GM12878 (cell line): Measurements from ENCODE around the gene DNAJC16. TPM values are rescaled to one million over a fixed set of nuclear protein-coding genes. Genes with fewer than 3 reads are reported as not detected.

Source experiments
- ATAC-seq: fragments of 200-7000 bp; cut with Tn5 transposase; 3 replicates; pipeline ENCODE4 v1.9.1; 2020; ENCODE audit warnings: mild to moderate bottlenecking, moderate library complexity
- BruUV-seq: library from RNA; stranded (reverse); fragments of 400-500 nt; replicated peaks from 2 replicates; lab custom pipeline; 2021; lab: Mats Ljungman, UMichigan
- CTCF ChIA-PET: fragments of 300-600 bp; sonication (Branson Sonifier 250); formaldehyde crosslinking; extraction: SDS; loops from one replicate; lab custom pipeline; 2021; ENCODE audit warnings: inconsistent platforms; lab: Yijun Ruan, JAX
- POLR2A ChIA-PET: fragments of 350-600 bp; formaldehyde crosslinking; extraction: SDS; loops from one replicate; lab custom pipeline; 2021; ENCODE audit warnings: inconsistent platforms; lab: Charles Lee
- RAD21 ChIA-PET: fragments of 300-600 bp; sonication (Branson Sonifier 250); formaldehyde crosslinking; loops from one replicate; lab custom pipeline; 2023; ENCODE audit warnings: antibody characterized with exemption; ENCODE audit not compliant: unreplicated experiment; lab: Charles Lee
- SMC1A ChIA-PET: fragments of 300-600 bp; sonication (Branson Sonifier 250); formaldehyde crosslinking; loops from one replicate; lab custom pipeline; 2023; ENCODE audit not compliant: unreplicated experiment, uncharacterized antibody; lab: Charles Lee
- DNase-seq: peaks from one replicate; pipeline ENCODE4 v3.0.0-alpha.2; 2011; ENCODE audit warnings: low read depth, low spot score
- FAIRE-seq: peaks from 3 replicates; lab custom pipeline; 2011; peaks lifted over from hg19 to GRCh38; lab: Jason Lieb, UNC
- H2AFZ ChIP-seq: 2 replicates; pipeline ENCODE4 v1.6.0; 2011; ENCODE audit warnings: low read depth, low read length, control low read depth; ENCODE audit not compliant: control insufficient read depth
- H3K27ac ChIP-seq: 2 replicates; pipeline ENCODE4 v1.5.1; 2011; ENCODE audit warnings: control low read depth; ENCODE audit not compliant: control insufficient read depth, insufficient read depth
- H3K27me3 ChIP-seq, 2 experiments: replicated peaks in 1 of 2; 2 replicates each; pipeline versions ENCODE4 v1.6.0 to v1.6.1; 2011; ENCODE audit warnings: low read length in 1 of 2; ENCODE audit not compliant: control insufficient read depth in 2 of 2, insufficient read depth in 2 of 2
- H3K36me3 ChIP-seq, 2 experiments: 2 replicates each; pipeline ENCODE4 v1.5.1; 2011; ENCODE audit warnings: low read length in 1 of 2; ENCODE audit not compliant: control insufficient read depth in 2 of 2, insufficient read depth in 2 of 2
- H3K4me1 ChIP-seq: 2 replicates; pipeline ENCODE4 v1.6.1; 2011; ENCODE audit warnings: mild to moderate bottlenecking, low read length, moderate library complexity, mixed read lengths; ENCODE audit not compliant: control insufficient read depth, insufficient read depth
- H3K4me2 ChIP-seq: 2 replicates; pipeline ENCODE4 v1.6.0; 2011; ENCODE audit warnings: control low read depth; ENCODE audit not compliant: control insufficient read depth, insufficient read depth
- H3K4me3 ChIP-seq: fragments of 200-600 bp; sonication (generic); 2 replicates; pipeline ENCODE4 v1.5.1; 2016
- H3K79me2 ChIP-seq: 2 replicates; pipeline ENCODE4 v1.6.0; 2011; ENCODE audit warnings: low read length; ENCODE audit not compliant: control insufficient read depth, insufficient read depth
- H3K9ac ChIP-seq: 2 replicates; pipeline ENCODE4 v1.8.0; 2011; ENCODE audit warnings: low read length, control low read depth, mixed read lengths; ENCODE audit not compliant: control insufficient read depth, insufficient read depth
- H3K9me3 ChIP-seq: replicated peaks from 3 replicates; pipeline ENCODE4 v1.5.1; 2011; ENCODE audit warnings: mild to moderate bottlenecking, low read length; ENCODE audit not compliant: control insufficient read depth, insufficient read depth
- H4K20me1 ChIP-seq: 2 replicates; pipeline ENCODE4 v1.6.0; 2011; ENCODE audit not compliant: control insufficient read depth, insufficient read depth
- ASH2L ChIP-seq: fragments of 300-600, 200-600 bp; sonication (generic); IDR thresholded peaks from 2 replicates; pipeline ENCODE4 v1.6.1; 2017; ENCODE audit warnings: low read depth, mild to moderate bottlenecking, borderline replicate concordance
- CHD2 ChIP-seq: IDR thresholded peaks from 2 replicates; pipeline ENCODE4 v1.6.1; 2011; ENCODE audit warnings: low read depth, low read length, improper control_type of control experiment, borderline replicate concordance
- CHD4 ChIP-seq: fragments of 200-600 bp; sonication (generic); IDR thresholded peaks from 2 replicates; pipeline ENCODE4 v1.6.1; 2016; ENCODE audit warnings: mild to moderate bottlenecking
- ESRRA ChIP-seq: IDR thresholded peaks from 2 replicates; pipeline ENCODE4 v1.6.1; 2012; ENCODE audit warnings: mild to moderate bottlenecking, low read length, improper control_type of control experiment
- GATAD2B ChIP-seq: fragments of 450-650 bp; conservative IDR thresholded peaks from 2 replicates; pipeline ENCODE4 v1.6.1; 2017; ENCODE audit warnings: low read depth, mild to moderate bottlenecking, moderate library complexity
- IRF4 ChIP-seq: IDR thresholded peaks from 2 replicates; pipeline ENCODE4 v1.6.1; 2011; ENCODE audit warnings: low read depth, low read length
- KAT2A ChIP-seq: conservative IDR thresholded peaks from 2 replicates; pipeline ENCODE4 v1.6.1; 2011; ENCODE audit warnings: low read depth, low read length; ENCODE audit not compliant: control insufficient read depth
- KDM1A ChIP-seq: fragments of 200-600 bp; sonication (generic); IDR thresholded peaks from 2 replicates; pipeline ENCODE4 v1.6.1; 2016; ENCODE audit warnings: borderline replicate concordance
- MEF2A ChIP-seq: IDR thresholded peaks from 2 replicates; pipeline ENCODE4 v1.6.1; 2011; ENCODE audit warnings: low read depth, mild to moderate bottlenecking, low read length, moderate library complexity; ENCODE audit not compliant: insufficient read depth
- NBN ChIP-seq: fragments of 450-650 bp; IDR thresholded peaks from 2 replicates; pipeline ENCODE4 v1.6.1; 2016
- PAX8 ChIP-seq: fragments of 450-650 bp; IDR thresholded peaks from 2 replicates; pipeline ENCODE4 v1.6.1; 2017; ENCODE audit warnings: mild to moderate bottlenecking, moderate library complexity
- SP1 ChIP-seq: IDR thresholded peaks from one replicate; pipeline ENCODE4 v1.6.1; 2011; ENCODE audit warnings: low read depth, low read length
- STAT1 ChIP-seq: fragments of 450-650 bp; conservative IDR thresholded peaks from 2 replicates; pipeline ENCODE4 v1.6.1; 2014; ENCODE audit warnings: antibody characterized with exemption, mild to moderate bottlenecking
- TCF12 ChIP-seq: IDR thresholded peaks from 2 replicates; pipeline ENCODE4 v1.6.1; 2011; ENCODE audit warnings: low read depth, mild to moderate bottlenecking, low read length
- YBX1 ChIP-seq: fragments of 450-650 bp; IDR thresholded peaks from 2 replicates; pipeline ENCODE4 v1.6.1; 2016; ENCODE audit warnings: antibody characterized with exemption
- WGBS: methylation state at CpG from one replicate; pipeline ENCODE4 v1.1.6; 2016; ENCODE audit warnings: low lambda C conversion rate; ENCODE audit not compliant: insufficient replicate concordance, insufficient coverage; ENCODE audit errors: missing lambda C conversion rate; 5-methylcytosine and 5-hydroxymethylcytosine counted together
- in situ Hi-C: fragments of 300-500 bp; cut with MboI; formaldehyde crosslinking; loops from 9 replicates; pipeline ENCODE4 v1.14.3; 2018; ENCODE audit warnings: mixed read lengths
- intact Hi-C: fragments of 100-400 bp; cut with micrococcal nuclease; formaldehyde crosslinking; loops from one replicate; pipeline ENCODE4 v1.14.2; 2022; ENCODE audit not compliant: unreplicated experiment
- polyA plus RNA-seq, 11 experiments: library from polyadenylated mRNA; depleted of rRNA in 4 of 11; unstranded in 6 of 11; stranded (reverse) in 5 of 11; fragments of >200 nt; fragmentation: Nextera tagmentation in 4 of 11; fragmentation: Illumina TruSeq in 1 of 11; extraction: Ambion mirVana in 4 of 11; extraction: Trizol in 1 of 11; gene quantifications; 1 replicate in 1 of 11; 2 replicates in 10 of 11; pipeline versions ENCODE4 v1.2.1 to v1.2.3, GENCODE V29; 2011 to 2016; ENCODE audit warnings: inconsistent platforms in 2 of 11, missing spikeins in 2 of 11, low read depth in 1 of 11
- total RNA-seq, 4 experiments: library from RNA; depleted of rRNA in 3 of 4; stranded (reverse); fragments of >200 nt in 3 of 4; fragmentation: Illumina TruSeq in 1 of 4; extraction: Trizol in 1 of 4; gene quantifications; 2 replicates each; pipeline versions ENCODE4 v1.2.1 to v1.2.3, GENCODE V29; 2013 to 2021
- TF ChIP-seq, protein P1 (sequence below): IDR thresholded peaks from 2 replicates; pipeline ENCODE4 v1.6.1; 2012; ENCODE audit warnings: improper control_type of control experiment, low read depth, low read length; ENCODE audit not compliant: insufficient replicate concordance
- TF ChIP-seq, protein P2 (sequence below): fragments of 450-650 bp; IDR thresholded peaks from 2 replicates; pipeline ENCODE4 v1.6.1; 2018; ENCODE audit warnings: mild to moderate bottlenecking, low read depth, moderate library complexity; ENCODE audit not compliant: partially characterized antibody

The DNAJC16 gene
- total and polyA plus RNA-seq, 10 of the 15 experiments (the other 5 are each of a cell fraction or from before 2014, with no cell fraction given), result 2.4 to 12.7 (median 7.8) TPM

DNA sequence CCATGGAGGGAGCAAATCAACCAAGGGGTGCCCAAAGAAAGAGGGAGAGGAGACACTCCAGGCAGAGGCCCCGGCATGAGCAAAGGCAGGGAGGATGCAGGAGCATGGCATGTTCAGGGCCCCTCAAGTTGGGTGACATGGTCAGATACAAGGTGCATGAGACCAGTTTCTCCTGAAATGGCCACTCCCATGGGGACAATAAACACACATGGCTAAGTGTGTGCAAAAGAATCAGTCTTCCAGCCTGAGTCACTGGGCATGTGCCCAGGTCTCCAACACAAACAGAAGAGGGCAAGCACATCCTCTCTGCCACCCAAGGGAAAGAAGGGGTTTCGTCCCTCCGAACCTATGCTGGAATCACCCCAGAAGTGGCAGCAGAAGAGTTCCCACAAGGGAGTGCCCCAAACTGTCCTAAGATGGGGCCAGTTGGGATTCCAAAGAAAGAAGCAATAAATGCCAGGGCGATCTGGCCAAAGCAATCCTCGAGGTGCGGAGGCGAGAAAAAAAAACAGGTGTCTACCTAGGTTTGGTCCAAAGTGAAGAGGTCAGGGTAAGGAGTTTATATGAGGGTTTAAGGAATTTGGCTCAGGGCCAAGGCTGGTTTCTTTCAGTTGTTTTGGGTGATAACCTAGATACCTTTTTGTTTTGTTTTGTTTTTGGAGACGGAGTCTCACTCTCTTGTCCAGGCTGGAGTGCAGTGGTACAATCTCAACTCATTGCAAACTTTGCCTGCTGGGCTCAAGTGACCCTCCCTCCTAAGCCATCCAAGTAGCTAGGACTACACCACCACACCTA lies 15.8 kb upstream of the DNAJC16 start:
- no peak for ATAC-seq

More for the DNA sequence above, 15.8 kb upstream of the DNAJC16 start:
- CTCF ChIA-PET, result no interaction called here
- Histone ChIP-seq H3K79me2 (no peaks in the 10 kb centered on the region), H3K4me2 (no peak overlapping the region), H3K36me3 (no peaks in the 10 kb centered on the region; a peak in 1 of 4 replicates), H2AFZ (no peak overlapping the region), H3K4me1 (peaks cover 9% of the 10 kb centered on the region), H3K27ac (no peak overlapping the region), H3K4me3 (no peak overlapping the region), H3K27me3 (no peaks in the 10 kb centered on the region), H4K20me1 (no peaks in the 10 kb centered on the region), H3K9me3 (no peaks in the 10 kb centered on the region), H3K9ac (no peak overlapping the region)
- BruUV-seq, result no TSS peak
- TF ChIP-seq, protein P1, sequence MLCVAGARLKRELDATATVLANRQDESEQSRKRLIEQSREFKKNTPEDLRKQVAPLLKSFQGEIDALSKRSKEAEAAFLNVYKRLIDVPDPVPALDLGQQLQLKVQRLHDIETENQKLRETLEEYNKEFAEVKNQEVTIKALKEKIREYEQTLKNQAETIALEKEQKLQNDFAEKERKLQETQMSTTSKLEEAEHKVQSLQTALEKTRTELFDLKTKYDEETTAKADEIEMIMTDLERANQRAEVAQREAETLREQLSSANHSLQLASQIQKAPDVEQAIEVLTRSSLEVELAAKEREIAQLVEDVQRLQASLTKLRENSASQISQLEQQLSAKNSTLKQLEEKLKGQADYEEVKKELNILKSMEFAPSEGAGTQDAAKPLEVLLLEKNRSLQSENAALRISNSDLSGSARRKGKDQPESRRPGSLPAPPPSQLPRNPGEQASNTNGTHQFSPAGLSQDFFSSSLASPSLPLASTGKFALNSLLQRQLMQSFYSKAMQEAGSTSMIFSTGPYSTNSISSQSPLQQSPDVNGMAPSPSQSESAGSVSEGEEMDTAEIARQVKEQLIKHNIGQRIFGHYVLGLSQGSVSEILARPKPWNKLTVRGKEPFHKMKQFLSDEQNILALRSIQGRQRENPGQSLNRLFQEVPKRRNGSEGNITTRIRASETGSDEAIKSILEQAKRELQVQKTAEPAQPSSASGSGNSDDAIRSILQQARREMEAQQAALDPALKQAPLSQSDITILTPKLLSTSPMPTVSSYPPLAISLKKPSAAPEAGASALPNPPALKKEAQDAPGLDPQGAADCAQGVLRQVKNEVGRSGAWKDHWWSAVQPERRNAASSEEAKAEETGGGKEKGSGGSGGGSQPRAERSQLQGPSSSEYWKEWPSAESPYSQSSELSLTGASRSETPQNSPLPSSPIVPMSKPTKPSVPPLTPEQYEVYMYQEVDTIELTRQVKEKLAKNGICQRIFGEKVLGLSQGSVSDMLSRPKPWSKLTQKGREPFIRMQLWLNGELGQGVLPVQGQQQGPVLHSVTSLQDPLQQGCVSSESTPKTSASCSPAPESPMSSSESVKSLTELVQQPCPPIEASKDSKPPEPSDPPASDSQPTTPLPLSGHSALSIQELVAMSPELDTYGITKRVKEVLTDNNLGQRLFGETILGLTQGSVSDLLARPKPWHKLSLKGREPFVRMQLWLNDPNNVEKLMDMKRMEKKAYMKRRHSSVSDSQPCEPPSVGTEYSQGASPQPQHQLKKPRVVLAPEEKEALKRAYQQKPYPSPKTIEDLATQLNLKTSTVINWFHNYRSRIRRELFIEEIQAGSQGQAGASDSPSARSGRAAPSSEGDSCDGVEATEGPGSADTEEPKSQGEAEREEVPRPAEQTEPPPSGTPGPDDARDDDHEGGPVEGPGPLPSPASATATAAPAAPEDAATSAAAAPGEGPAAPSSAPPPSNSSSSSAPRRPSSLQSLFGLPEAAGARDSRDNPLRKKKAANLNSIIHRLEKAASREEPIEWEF, result no peak
- no peak for TF ChIP-seq YBX1
- TF ChIP-seq CHD2, result no peak
- no peak for TF ChIP-seq KDM1A
- no peak for TF ChIP-seq ASH2L
- TF ChIP-seq PAX8, result no peak
- TF ChIP-seq TCF12, result no peak
- TF ChIP-seq SP1, result no peak
- TF ChIP-seq MEF2A, result no peak
- no peak for TF ChIP-seq IRF4
- no peak for TF ChIP-seq GATAD2B
- TF ChIP-seq CHD4, result no peak
- no peak for TF ChIP-seq ESRRA
- no peak for TF ChIP-seq NBN
- TF ChIP-seq, protein P2, sequence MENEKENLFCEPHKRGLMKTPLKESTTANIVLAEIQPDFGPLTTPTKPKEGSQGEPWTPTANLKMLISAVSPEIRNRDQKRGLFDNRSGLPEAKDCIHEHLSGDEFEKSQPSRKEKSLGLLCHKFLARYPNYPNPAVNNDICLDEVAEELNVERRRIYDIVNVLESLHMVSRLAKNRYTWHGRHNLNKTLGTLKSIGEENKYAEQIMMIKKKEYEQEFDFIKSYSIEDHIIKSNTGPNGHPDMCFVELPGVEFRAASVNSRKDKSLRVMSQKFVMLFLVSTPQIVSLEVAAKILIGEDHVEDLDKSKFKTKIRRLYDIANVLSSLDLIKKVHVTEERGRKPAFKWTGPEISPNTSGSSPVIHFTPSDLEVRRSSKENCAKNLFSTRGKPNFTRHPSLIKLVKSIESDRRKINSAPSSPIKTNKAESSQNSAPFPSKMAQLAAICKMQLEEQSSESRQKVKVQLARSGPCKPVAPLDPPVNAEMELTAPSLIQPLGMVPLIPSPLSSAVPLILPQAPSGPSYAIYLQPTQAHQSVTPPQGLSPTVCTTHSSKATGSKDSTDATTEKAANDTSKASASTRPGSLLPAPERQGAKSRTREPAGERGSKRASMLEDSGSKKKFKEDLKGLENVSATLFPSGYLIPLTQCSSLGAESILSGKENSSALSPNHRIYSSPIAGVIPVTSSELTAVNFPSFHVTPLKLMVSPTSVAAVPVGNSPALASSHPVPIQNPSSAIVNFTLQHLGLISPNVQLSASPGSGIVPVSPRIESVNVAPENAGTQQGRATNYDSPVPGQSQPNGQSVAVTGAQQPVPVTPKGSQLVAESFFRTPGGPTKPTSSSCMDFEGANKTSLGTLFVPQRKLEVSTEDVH, result no peak
- TF ChIP-seq STAT1, result no peak
- TF ChIP-seq KAT2A, result no peak
- 98% methylated on average over 8 of the region's 8 CpGs for WGBS
- in situ Hi-C loops (no loop called here), intact Hi-C loops (no loop called here)
- POLR2A ChIA-PET, result no interaction called here
- no peak for DNase-seq
- RAD21 ChIA-PET, result no interaction called here
- no peak for FAIRE-seq
- SMC1A ChIA-PET, result no interaction called here
